Measurements from ENCODE around the gene ABHD11. TPM values are rescaled to one million over a fixed set of nuclear protein-coding genes. Genes with fewer than 3 reads are reported as not detected.

ABHD11 gene
- total and polyA plus RNA-seq, 2 of the 4 experiments (the other 2 are of a cell fraction), result 13.4 to 19.9 TPM

- WGBS, 2 experiments (ENCODE audit: extremely low coverage in 2 of 2, insufficient read length in 1 of 2), result no CpG with 5 or more reads among the region's 1 CpG
- H4K5ac ChIP-seq (ENCODE audit: low read depth, low read length), result no peak overlapping the region
- H2BK5ac ChIP-seq (ENCODE audit: low read depth, low read length, poor library complexity, severe bottlenecking), result no peak overlapping the region
- no peak overlapping the region for H3K4me3 ChIP-seq (ENCODE audit: insufficient read depth, low read depth, low read length)
- no peaks in the 10 kb centered on the region; the same call in 1 of the 2 replicates for H3K9me3 ChIP-seq (ENCODE audit: control insufficient read depth, insufficient read depth, low read length)
- no peak overlapping the region for H3K9ac ChIP-seq (ENCODE audit: low read depth, low read length)
- intact Hi-C loops (cut with micrococcal nuclease) (no loop called here), dilution Hi-C loops (cut with HindIII; ENCODE audit: low sequenced_read_pairs, unreplicated experiment) (no loop called here), in situ Hi-C loops (cut with MboI; ENCODE audit: low sequenced_read_pairs) (no loop called here)
- ChIA-PET CTCF (interaction anchor here (0.6 to 0.7 kb wide), 2 partner anchors 10 to 54 kb away, joined by 4 to 6 read pairs; no protein-coding TSS in a partner anchor), POLR2A (ENCODE audit: unreplicated experiment) (no interaction called here)
- peak; percentile 44 for DNase-seq
- H3K9me1 ChIP-seq (ENCODE audit: insufficient read depth, low read length), result peaks cover 4% of the 10 kb centered on the region; the same call in 1 of the 2 replicates
- H2BK20ac ChIP-seq (ENCODE audit: low read depth, low read length), result peak overlapping the region; percentile 62
- BruUV-seq (replicated peaks), result no TSS peak
- no peaks in the 10 kb centered on the region for H3K36me3 ChIP-seq (ENCODE audit: control insufficient read depth, insufficient read depth, low read length)
- H3K4ac ChIP-seq (ENCODE audit: low read depth, low read length), result no peak overlapping the region
- TF ChIP-seq MAFK (IDR thresholded peaks at IDR 0.05; ENCODE audit: low read depth, low read length) (peak; percentile 96), ELK1 (IDR thresholded peaks at IDR 0.05; ENCODE audit: borderline replicate concordance, low read depth, low read length) (no peak), NFE2L2 (IDR thresholded peaks at IDR 0.05; ENCODE audit: low read depth, low read length) (peak; percentile 99)
- 0 out of 2 replicates have a peak overlapping the region, but pooled peaks have one; percentile 29 for H3K14ac ChIP-seq (replicated peaks; ENCODE audit: low read depth, low read length)
- H4K20me1 ChIP-seq (ENCODE audit: insufficient read depth, low read length), result no peaks in the 10 kb centered on the region
- H3K18ac ChIP-seq (ENCODE audit: low read depth, low read length), result no peak overlapping the region
- H3K23ac ChIP-seq (ENCODE audit: low read depth, low read length), result no peak overlapping the region
- H3K27ac ChIP-seq (ENCODE audit: insufficient read depth, low read length), result no peak overlapping the region
- no peak overlapping the region for H4K91ac ChIP-seq (ENCODE audit: insufficient read depth, low read depth, low read length)
- no peak overlapping the region for H3K4me2 ChIP-seq (ENCODE audit: low read depth, low read length)
- H2AK9ac ChIP-seq (replicated peaks; ENCODE audit: low read depth, low read length, poor library complexity), result no peak overlapping the region
- H2BK120ac ChIP-seq (ENCODE audit: low read depth, low read length), result peak overlapping the region; percentile 61; the same call in 1 of the 2 replicates
- no peak overlapping the region for H2AK5ac ChIP-seq (ENCODE audit: low read depth, low read length)
- peaks cover 4% of the 10 kb centered on the region; the same call in 1 of the 2 replicates for H3K4me1 ChIP-seq (ENCODE audit: control insufficient read depth, insufficient read depth, low read length)
- no peak overlapping the region for H2AFZ ChIP-seq (replicated peaks; ENCODE audit: low read length, poor library complexity)
- no peaks in the 10 kb centered on the region for H3K79me1 ChIP-seq (ENCODE audit: low read depth in 1 of 2, low read length in 2 of 2)
- H4K8ac ChIP-seq (ENCODE audit: low read depth in 2 of 2, low read length in 2 of 2), result peak overlapping the region in 1 of 2 experiments; percentile 58; a peak in 1 of 4 replicates
- peaks cover 16% of the 10 kb centered on the region for H3K27me3 ChIP-seq (ENCODE audit: control insufficient read depth, insufficient read depth, low read length)
- no peak overlapping the region for H2BK15ac ChIP-seq (ENCODE audit: low read depth, low read length)
- ATAC-seq (ENCODE audit: low read depth), result no peak
- no peak overlapping the region for H3K56ac ChIP-seq (ENCODE audit: extremely low read depth, insufficient read depth, low read length)
These were observed 36.3 kb upstream of the ABHD11 start for GRCh38 chr7:73774923-73775322.

All from IMR-90 (cell line).